H9 (cell line): Measurements from ENCODE around the gene MNX1. TPM values are rescaled to one million over a fixed set of nuclear protein-coding genes. Genes with fewer than 3 reads are reported as not detected.

Source experiments
- DNase-seq: peaks from one replicate; pipeline ENCODE4 v3.0.0-alpha.2; 2017
- H2AFZ ChIP-seq: one replicate; pipeline ENCODE4 v1.6.1; 2013; ENCODE audit warnings: mild to moderate bottlenecking, low read length, control low read depth, moderate library complexity
- H2AK5ac ChIP-seq: 2 replicates; pipeline ENCODE4 v1.6.1; 2013; ENCODE audit warnings: low read length, control low read depth, mixed read lengths; ENCODE audit not compliant: insufficient read length
- H2BK120ac ChIP-seq: one replicate; pipeline ENCODE4 v1.6.1; 2013; ENCODE audit warnings: low read depth, mild to moderate bottlenecking, low read length, control low read depth, inconsistent platforms; ENCODE audit not compliant: poor library complexity, severe bottlenecking
- H2BK12ac ChIP-seq: 2 replicates; pipeline ENCODE4 v1.6.1; 2013; ENCODE audit warnings: low read length, control low read depth, mixed read lengths, low read depth; ENCODE audit not compliant: insufficient read length
- H2BK15ac ChIP-seq: 2 replicates; pipeline ENCODE4 v1.6.1; 2013; ENCODE audit warnings: low read depth, low read length, control low read depth
- H2BK20ac ChIP-seq: one replicate; pipeline ENCODE4 v1.6.1; 2013; ENCODE audit warnings: low read depth, mild to moderate bottlenecking, low read length, control low read depth, inconsistent platforms; ENCODE audit not compliant: poor library complexity, severe bottlenecking
- H2BK5ac ChIP-seq: 2 replicates; pipeline ENCODE4 v1.6.1; 2013; ENCODE audit warnings: low read length, control low read depth, mixed read lengths; ENCODE audit not compliant: insufficient read length
- H3K14ac ChIP-seq: 2 replicates; pipeline ENCODE4 v1.6.1; 2013; ENCODE audit warnings: low read length, control low read depth; ENCODE audit not compliant: insufficient read depth
- H3K18ac ChIP-seq: 2 replicates; pipeline ENCODE4 v1.6.1; 2013; ENCODE audit warnings: low read depth, mild to moderate bottlenecking, mixed read lengths, low read length, control low read depth; ENCODE audit not compliant: insufficient read length
- H3K23ac ChIP-seq: 2 replicates; pipeline ENCODE4 v1.6.1; 2013; ENCODE audit warnings: low read length, control low read depth, mixed read lengths, low read depth; ENCODE audit not compliant: insufficient read length
- H3K23me2 ChIP-seq: 2 replicates; pipeline ENCODE4 v1.6.1; 2013; ENCODE audit warnings: low read depth, mild to moderate bottlenecking, mixed read lengths, low read length, control low read depth; ENCODE audit not compliant: insufficient read length, poor library complexity, severe bottlenecking
- H3K27ac ChIP-seq: 2 replicates; pipeline ENCODE4 v1.5.1; 2013; ENCODE audit warnings: low read length, control low read depth, mixed read lengths, low read depth; ENCODE audit not compliant: insufficient read length
- H3K27me3 ChIP-seq: 2 replicates; pipeline ENCODE4 v1.6.1; 2013; ENCODE audit warnings: low read length, control low read depth, inconsistent platforms; ENCODE audit not compliant: insufficient read depth
- H3K4ac ChIP-seq: 2 replicates; pipeline ENCODE4 v1.6.1; 2013; ENCODE audit warnings: low read depth, mild to moderate bottlenecking, control low read depth, inconsistent platforms, low read length, moderate library complexity
- H3K4me1 ChIP-seq: 2 replicates; pipeline ENCODE4 v1.6.1; 2013; ENCODE audit warnings: low read length, control low read depth, inconsistent platforms; ENCODE audit not compliant: insufficient read depth
- H3K4me2 ChIP-seq: 2 replicates; pipeline ENCODE4 v1.6.1; 2013; ENCODE audit warnings: low read length, control low read depth, mixed read lengths; ENCODE audit not compliant: insufficient read length, insufficient read depth
- H3K56ac ChIP-seq: 2 replicates; pipeline ENCODE4 v1.6.1; 2013; ENCODE audit warnings: low read depth, mild to moderate bottlenecking, mixed read lengths, low read length, control low read depth; ENCODE audit not compliant: insufficient read length
- H3K79me1 ChIP-seq: 2 replicates; pipeline ENCODE4 v1.6.1; 2013; ENCODE audit warnings: low read depth, mild to moderate bottlenecking, moderate library complexity, low read length, control low read depth, inconsistent platforms; ENCODE audit not compliant: insufficient read depth, poor library complexity, severe bottlenecking
- H3K79me2 ChIP-seq: 2 replicates; pipeline ENCODE4 v1.6.1; 2013; ENCODE audit warnings: low read length, control low read depth, inconsistent platforms; ENCODE audit not compliant: insufficient read depth
- H3K9ac ChIP-seq: 2 replicates; pipeline ENCODE4 v1.6.1; 2013; ENCODE audit warnings: low read length, control low read depth, mixed read lengths; ENCODE audit not compliant: insufficient read length; ENCODE audit errors: extremely low read depth
- H3K9me3 ChIP-seq: one replicate; pipeline ENCODE4 v1.6.1; 2013; ENCODE audit warnings: low read depth, low read length, inconsistent platforms; ENCODE audit not compliant: control insufficient read depth
- H3T11ph ChIP-seq: one replicate; pipeline ENCODE4 v1.6.1; 2013; ENCODE audit warnings: mild to moderate bottlenecking, low read length, control low read depth, inconsistent platforms
- H4K20me1 ChIP-seq: one replicate; pipeline ENCODE4 v1.6.1; 2013; ENCODE audit not compliant: control insufficient read depth, insufficient read length, insufficient read depth
- H4K5ac ChIP-seq: 2 replicates; pipeline ENCODE4 v1.6.1; 2013; ENCODE audit warnings: low read depth, mild to moderate bottlenecking, mixed read lengths, low read length, control low read depth; ENCODE audit not compliant: insufficient read length
- H4K8ac ChIP-seq: replicated peaks from 2 replicates; pipeline ENCODE4 v1.6.1; 2013; ENCODE audit warnings: low read length, control low read depth, mixed read lengths, low read depth; ENCODE audit not compliant: insufficient read length
- H4K91ac ChIP-seq: 2 replicates; pipeline ENCODE4 v1.6.1; 2013; ENCODE audit warnings: low read depth, mild to moderate bottlenecking, moderate library complexity, mixed read lengths, low read length, control low read depth; ENCODE audit not compliant: insufficient read length
- H3K27ac Mint-ChIP-seq, 3 experiments: 2 replicates in 2 of 3; 3 replicates in 1 of 3; pipeline ENCODE4 v1.8.0; 2020 to 2021; ENCODE audit warnings: mixed read lengths in 3 of 3, mild to moderate bottlenecking in 1 of 3, moderate library complexity in 1 of 3
- H3K27me3 Mint-ChIP-seq: 2 replicates; pipeline ENCODE4 v1.8.0; 2021; ENCODE audit warnings: low read depth, mild to moderate bottlenecking, moderate library complexity, mixed read lengths
- H3K36me3 Mint-ChIP-seq, 3 experiments: 2 replicates in 2 of 3; 3 replicates in 1 of 3; pipeline ENCODE4 v1.8.0; 2020 to 2021; ENCODE audit warnings: low read depth in 3 of 3, mixed read lengths in 3 of 3; ENCODE audit not compliant: insufficient read depth in 1 of 3
- H3K4me1 Mint-ChIP-seq, 2 experiments: 2 replicates each; pipeline ENCODE4 v1.8.0; 2020; ENCODE audit warnings: mixed read lengths in 2 of 2
- H3K4me3 Mint-ChIP-seq, 2 experiments: 2 replicates in 1 of 2; 3 replicates in 1 of 2; pipeline ENCODE4 v1.8.0; 2020 to 2021; ENCODE audit warnings: mild to moderate bottlenecking in 2 of 2, mixed read lengths in 2 of 2, moderate library complexity in 1 of 2
- H3K9me3 Mint-ChIP-seq, 2 experiments: 2 replicates in 1 of 2; 3 replicates in 1 of 2; pipeline ENCODE4 v1.8.0; 2020; ENCODE audit warnings: mild to moderate bottlenecking in 2 of 2, mixed read lengths in 2 of 2, moderate library complexity in 1 of 2
- CTCF ChIP-seq: fragments of 200-600 bp; sonication (generic); conservative IDR thresholded peaks from 3 replicates; pipeline ENCODE4 v1.8.0; 2021; ENCODE audit warnings: antibody characterized with exemption, mild to moderate bottlenecking
- WGBS: extraction: QIAGEN DNeasy Blood & Tissue Kit; methylation state at CpG from one replicate; pipeline ENCODE4 v1.1.7; 2013; ENCODE audit warnings: missing lambda C conversion rate, low lambda C conversion rate, mixed read lengths; ENCODE audit not compliant: insufficient read length; ENCODE audit errors: extremely low coverage; 5-methylcytosine and 5-hydroxymethylcytosine counted together
- total RNA-seq: library from RNA; stranded (reverse); gene quantifications from 2 replicates; pipeline ENCODE4 v1.2.1, GENCODE V29; 2021

Gene MNX1
- total RNA-seq, 1 experiment from 2014 or later = not detected

GRCh38 chr7:156993021-156993924 is 17.2 kb downstream of the MNX1 start:
- peaks cover 2% of the 10 kb centered on the region for H3K23me2 ChIP-seq
- H3K18ac ChIP-seq = no peak overlapping the region
- peak overlapping the region; percentile 90; the same call in 1 of the 2 replicates for H2BK15ac ChIP-seq
- H3K4me1 ChIP-seq = no peaks in the 10 kb centered on the region
- H3K27ac Mint-ChIP-seq = no peak overlapping the region
- H4K20me1 ChIP-seq = no peaks in the 10 kb centered on the region
- no peak overlapping the region for H2AFZ ChIP-seq
- no peak overlapping the region for H3K4me3 Mint-ChIP-seq
- H3K9ac ChIP-seq = no peak overlapping the region
- H3K4ac ChIP-seq = no peak overlapping the region
- no peak overlapping the region for H3K4me2 ChIP-seq
- H4K91ac ChIP-seq = no peak overlapping the region
- no peak overlapping the region for H3K14ac ChIP-seq
- no peak overlapping the region for H2AK5ac ChIP-seq
- WGBS = no CpG with 5 or more reads among the region's 32 CpGs
- no peaks in the 10 kb centered on the region for H3K9me3 Mint-ChIP-seq
- no peaks in the 10 kb centered on the region for H3K9me3 ChIP-seq
- H4K5ac ChIP-seq = no peak overlapping the region
- H3T11ph ChIP-seq = no peak overlapping the region
- peaks cover 81% of the 10 kb centered on the region for H3K27me3 Mint-ChIP-seq
- H3K79me2 ChIP-seq = no peaks in the 10 kb centered on the region
- H3K36me3 Mint-ChIP-seq = no peaks in the 10 kb centered on the region; a peak in 1 of 7 replicates
- no peaks in the 10 kb centered on the region for H3K79me1 ChIP-seq
- H3K27ac ChIP-seq = no peak overlapping the region
- no peak for DNase-seq
- no peak overlapping the region for H3K23ac ChIP-seq
- TF ChIP-seq CTCF = no peak
- no peak overlapping the region for H2BK5ac ChIP-seq
- no peak overlapping the region for H2BK12ac ChIP-seq
- no peak overlapping the region for H3K56ac ChIP-seq
- peaks cover 21% of the 10 kb centered on the region; the same call in 1 of the 2 replicates for H3K27me3 ChIP-seq
- no peak overlapping the region for H4K8ac ChIP-seq
- H2BK120ac ChIP-seq = no peak overlapping the region
- no peak overlapping the region for H2BK20ac ChIP-seq
- peaks cover 0 to 3% of the 10 kb centered on the region in 2 experiments; a peak in 1 of 4 replicates for H3K4me1 Mint-ChIP-seq
